Breast epithelium (tissue), 4 donors: ENCODE data around the gene SFXN2. TPM values are rescaled to one million over a fixed set of nuclear protein-coding genes. Genes with fewer than 3 reads are reported as not detected.
A peak's percentile ranks its signal among the peaks of the same experiment; 100 is the strongest.

Source experiments
- DNase-seq, 2 donors: peaks; one replicate each; pipeline ENCODE4 v3.0.0-alpha.2; 2019; ENCODE audit warnings: low spot score in 2 of 2
- H3K27ac ChIP-seq, 2 donors: fragments of 200-600 bp; sonication (generic) in 1 of 2; one replicate each; pipeline ENCODE4 v1.5.1; 2016 to 2019; ENCODE audit warnings: mild to moderate bottlenecking in 1 of 2
- H3K27me3 ChIP-seq, 2 donors: fragments of 200-600 bp; sonication (generic) in 1 of 2; one replicate each; pipeline versions ENCODE4 v1.5.1 to v1.6.0; 2017 to 2019; ENCODE audit warnings: control low read depth in 1 of 2, mild to moderate bottlenecking in 1 of 2
- H3K36me3 ChIP-seq: fragments of 200-600 bp; one replicate; pipeline ENCODE4 v1.5.1; 2019
- H3K4me1 ChIP-seq, 2 donors: fragments of 200-600 bp; sonication (generic); one replicate each; pipeline ENCODE4 v1.5.1; 2016 to 2019; ENCODE audit warnings: control low read depth in 1 of 2
- H3K4me3 ChIP-seq, 3 donors: fragments of 200-600 bp; sonication (generic); 1 replicate in 2 of 3; 2 replicates in 1 of 3; pipeline ENCODE4 v1.5.1; 2016 to 2019; ENCODE audit warnings: mild to moderate bottlenecking in 3 of 3, moderate library complexity in 2 of 3
- H3K9me3 ChIP-seq, 2 donors: fragments of 200-600 bp; sonication (generic) in 1 of 2; one replicate each; pipeline ENCODE4 v1.5.1; 2016 to 2019; ENCODE audit warnings: control low read depth in 1 of 2
- POLR2A ChIP-seq: fragments of 450-650 bp; IDR thresholded peaks from one replicate; pipeline ENCODE4 v1.6.1; 2016; ENCODE audit warnings: antibody characterized with exemption, mild to moderate bottlenecking, moderate library complexity
- POLR2AphosphoS5 ChIP-seq, 3 donors: sonication (generic); formaldehyde crosslinking; IDR thresholded peaks; one replicate each; pipeline ENCODE4 v1.6.1; 2017; ENCODE audit warnings: antibody characterized with exemption in 3 of 3
- intact Hi-C: fragments of 100-400 bp; cut with DNase I; formaldehyde crosslinking; loops from one replicate; pipeline ENCODE4 v1.15.1; 2023; ENCODE audit warnings: low total_unique reads
- total RNA-seq, 3 donors: library from RNA; depleted of rRNA; stranded (reverse); fragments of >200 nt; gene quantifications; one replicate each; pipeline ENCODE4 v1.1.0, GENCODE V29; 2016
- TF ChIP-seq, protein P1 (sequence below), 3 donors: fragments of 450-650 bp; IDR thresholded peaks; one replicate each; pipeline ENCODE4 v1.5.1; 2016 to 2017; ENCODE audit warnings: antibody characterized with exemption in 3 of 3, mild to moderate bottlenecking in 3 of 3, moderate library complexity in 3 of 3

The SFXN2 gene
- total RNA-seq, 3 donors from 2014 or later, result 3.8 to 10.4 (median 4.9) TPM

DNA sequence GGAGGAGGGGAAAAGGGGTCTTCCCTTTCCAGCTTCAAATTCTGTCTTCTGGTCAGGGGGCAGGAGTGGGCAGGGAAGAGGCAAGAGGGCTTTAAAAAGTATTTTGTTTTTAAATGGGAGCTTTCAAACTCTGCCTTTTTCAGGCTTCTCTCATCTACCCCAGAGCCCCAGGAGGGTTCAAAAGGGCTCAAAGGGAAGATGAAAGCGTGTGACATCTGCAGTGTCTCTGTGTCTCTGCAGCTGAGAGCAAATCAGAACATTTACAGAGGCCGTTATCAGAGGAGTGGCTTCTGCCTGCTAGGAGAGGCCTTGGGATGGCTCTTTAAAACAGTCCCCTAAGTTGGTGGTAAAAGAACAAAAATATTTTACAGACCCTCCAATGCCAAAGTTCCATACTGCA is 39.9 kb upstream of the SFXN2 start:
- no peak for DNase-seq
- Histone ChIP-seq H3K36me3 (no peaks in the 10 kb centered on the region), H3K27me3 (no peaks in the 10 kb centered on the region), H3K4me1 (peaks cover 13 to 26% of the 10 kb centered on the region in 2 donors), H3K4me3 (peak overlapping the region; percentile 12 to 45 (median 30)), H3K27ac (peak overlapping the region; percentile 71 to 85), H3K9me3 (no peaks in the 10 kb centered on the region)
- TF ChIP-seq POLR2AphosphoS5 (IDR thresholded peaks at IDR 0.05), result no peak
- no peak for TF ChIP-seq POLR2A
- TF ChIP-seq, protein P1, sequence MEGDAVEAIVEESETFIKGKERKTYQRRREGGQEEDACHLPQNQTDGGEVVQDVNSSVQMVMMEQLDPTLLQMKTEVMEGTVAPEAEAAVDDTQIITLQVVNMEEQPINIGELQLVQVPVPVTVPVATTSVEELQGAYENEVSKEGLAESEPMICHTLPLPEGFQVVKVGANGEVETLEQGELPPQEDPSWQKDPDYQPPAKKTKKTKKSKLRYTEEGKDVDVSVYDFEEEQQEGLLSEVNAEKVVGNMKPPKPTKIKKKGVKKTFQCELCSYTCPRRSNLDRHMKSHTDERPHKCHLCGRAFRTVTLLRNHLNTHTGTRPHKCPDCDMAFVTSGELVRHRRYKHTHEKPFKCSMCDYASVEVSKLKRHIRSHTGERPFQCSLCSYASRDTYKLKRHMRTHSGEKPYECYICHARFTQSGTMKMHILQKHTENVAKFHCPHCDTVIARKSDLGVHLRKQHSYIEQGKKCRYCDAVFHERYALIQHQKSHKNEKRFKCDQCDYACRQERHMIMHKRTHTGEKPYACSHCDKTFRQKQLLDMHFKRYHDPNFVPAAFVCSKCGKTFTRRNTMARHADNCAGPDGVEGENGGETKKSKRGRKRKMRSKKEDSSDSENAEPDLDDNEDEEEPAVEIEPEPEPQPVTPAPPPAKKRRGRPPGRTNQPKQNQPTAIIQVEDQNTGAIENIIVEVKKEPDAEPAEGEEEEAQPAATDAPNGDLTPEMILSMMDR (IDR thresholded peaks at IDR 0.05), result no peak
- intact Hi-C loops, result no loop called here

DNA sequence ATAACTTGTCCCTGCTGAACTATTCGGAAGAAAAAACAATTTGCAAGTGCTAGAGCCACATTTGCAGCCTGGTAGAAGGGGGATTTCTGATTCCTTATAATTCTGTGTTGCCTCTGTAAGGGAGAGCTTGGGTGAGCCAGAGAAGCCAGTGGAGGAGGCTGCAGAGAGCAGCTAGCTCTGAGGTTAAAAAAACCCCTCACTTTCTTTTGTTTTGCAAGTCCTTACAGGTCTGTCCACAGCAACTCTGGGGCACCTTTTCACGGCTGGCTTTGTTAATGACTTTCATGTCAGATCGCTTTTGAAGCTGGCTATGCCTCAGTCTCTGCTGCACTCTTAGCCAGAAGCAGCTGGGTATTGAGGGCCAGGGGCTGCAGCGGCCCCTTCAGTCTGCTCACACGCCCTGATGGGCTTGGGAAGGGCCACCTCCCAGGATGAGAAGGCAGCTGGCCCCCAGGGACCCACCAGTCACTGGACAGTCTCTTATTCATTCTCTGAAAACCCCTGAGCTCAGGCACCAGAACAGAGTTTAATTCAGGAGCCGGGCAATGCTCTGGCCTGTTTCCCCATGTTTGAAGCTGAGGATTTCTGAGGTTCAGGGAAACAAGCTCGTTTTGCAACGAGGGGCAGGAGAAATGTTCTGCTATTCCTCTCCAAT is 39.3 kb upstream of the SFXN2 start:
- DNase-seq, result no peak
- H3K4me3 ChIP-seq, result peak overlapping the region in 1 of 3 donors; percentile 19
- TF ChIP-seq POLR2A (no peak), POLR2AphosphoS5 (IDR thresholded peaks at IDR 0.05) (no peak)
- TF ChIP-seq, protein P1 (IDR thresholded peaks at IDR 0.05), result no peak
- H3K36me3 ChIP-seq, result no peaks in the 10 kb centered on the region
- peaks cover 13 to 26% of the 10 kb centered on the region in 2 donors for H3K4me1 ChIP-seq
- H3K9me3 ChIP-seq, result no peaks in the 10 kb centered on the region
- peak overlapping the region; percentile 68 to 85 for H3K27ac ChIP-seq
- intact Hi-C loops, result no loop called here
- H3K27me3 ChIP-seq, result no peaks in the 10 kb centered on the region

DNA sequence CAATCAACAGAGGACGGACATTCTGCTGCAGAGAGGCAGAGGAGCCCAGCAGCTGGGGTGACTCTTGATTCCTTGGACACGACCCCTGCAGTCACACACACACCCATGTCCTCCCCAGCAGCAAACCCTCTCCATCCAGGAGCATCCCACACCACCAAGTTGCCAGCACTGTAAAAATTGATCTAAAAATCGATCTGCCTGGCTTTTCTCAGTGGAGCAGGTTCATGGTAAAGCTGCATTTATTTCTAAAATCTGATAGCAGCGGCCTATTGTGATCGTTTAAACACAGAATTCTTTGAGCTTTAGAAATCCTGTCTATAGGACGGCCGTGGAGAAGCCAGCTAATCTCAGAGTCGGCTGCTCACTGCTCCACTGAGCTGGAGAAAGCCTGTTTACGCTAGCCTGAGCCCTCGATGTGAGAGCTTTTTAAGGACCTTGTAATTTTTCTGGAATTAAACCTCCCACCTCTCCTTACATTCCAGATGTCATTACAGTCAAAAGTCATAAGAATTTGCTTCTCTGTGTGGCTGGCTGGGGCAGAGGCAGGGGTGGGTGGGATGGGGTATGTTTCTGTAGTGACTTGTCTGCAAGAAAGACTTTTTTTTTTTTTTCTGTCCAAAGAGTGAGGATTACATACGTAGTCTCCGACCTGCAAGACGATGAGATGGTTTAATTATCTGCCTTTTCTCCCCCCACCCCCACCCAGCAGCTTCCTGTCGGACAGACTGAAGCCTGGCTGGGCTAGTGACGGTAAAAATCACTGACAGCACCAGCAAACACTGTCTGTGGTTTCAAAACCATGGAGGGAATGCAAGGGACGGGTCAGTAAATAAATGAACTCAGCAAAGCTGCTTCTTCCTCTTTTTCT is 38.5 kb upstream of the SFXN2 start:
- Histone ChIP-seq H3K4me3 (peak overlapping the region in 1 of 3 donors; percentile 17), H3K9me3 (no peaks in the 10 kb centered on the region), H3K4me1 (peaks cover 13 to 26% of the 10 kb centered on the region in 2 donors), H3K27me3 (no peaks in the 10 kb centered on the region), H3K27ac (peak overlapping the region; percentile 68 to 85), H3K36me3 (no peaks in the 10 kb centered on the region)
- DNase-seq, result no peak
- intact Hi-C loops, result no loop called here
- TF ChIP-seq, protein P1 (IDR thresholded peaks at IDR 0.05), result no peak
- TF ChIP-seq POLR2A (no peak), POLR2AphosphoS5 (IDR thresholded peaks at IDR 0.05) (no peak)

DNA sequence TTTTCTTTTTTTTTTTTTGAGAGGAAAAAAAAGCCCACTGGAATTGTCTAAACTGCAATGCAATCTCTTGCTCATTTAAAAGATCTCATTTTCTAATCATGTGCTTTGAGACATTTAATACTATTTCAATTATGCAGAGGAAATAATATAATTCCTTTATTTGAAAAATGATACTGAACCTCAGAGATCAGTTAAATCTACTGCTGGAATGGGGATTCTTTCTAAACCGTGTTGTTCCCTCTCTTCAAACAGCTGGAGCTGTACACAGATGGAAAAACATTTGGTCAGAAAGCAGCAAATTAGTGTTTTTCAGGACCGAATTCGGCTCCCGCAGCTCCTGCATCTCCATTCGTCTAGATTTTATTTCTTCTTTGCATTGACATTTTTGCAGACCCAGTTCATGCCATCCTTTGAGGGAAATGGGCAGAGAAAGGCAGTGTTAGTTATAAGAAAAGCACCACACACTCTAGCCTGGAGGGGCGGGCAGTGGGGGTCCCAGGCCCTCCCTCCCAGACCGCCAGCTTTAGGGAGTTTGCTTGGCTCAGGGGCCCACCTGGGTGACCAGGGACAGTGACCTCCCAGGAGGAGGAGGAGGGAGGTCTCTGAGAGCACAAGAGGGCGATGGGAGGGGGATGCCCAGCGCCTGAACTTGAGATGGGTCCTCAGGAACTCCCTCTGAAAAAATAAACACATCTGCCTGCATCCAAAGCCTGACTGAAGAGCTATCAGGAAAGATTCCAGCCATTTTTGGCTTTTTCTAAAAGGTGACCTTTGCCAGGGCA is 37.7 kb upstream of the SFXN2 start:
- Histone ChIP-seq H3K9me3 (no peaks in the 10 kb centered on the region), H3K4me1 (peaks cover 13 to 26% of the 10 kb centered on the region in 2 donors), H3K4me3 (no peak overlapping the region), H3K36me3 (no peaks in the 10 kb centered on the region), H3K27ac (peak overlapping the region; percentile 68 to 85), H3K27me3 (no peaks in the 10 kb centered on the region)
- DNase-seq, result no peak
- TF ChIP-seq, protein P1 (IDR thresholded peaks at IDR 0.05), result no peak
- TF ChIP-seq POLR2A, result no peak
- no peak for TF ChIP-seq POLR2AphosphoS5 (IDR thresholded peaks at IDR 0.05)
- intact Hi-C loops, result no loop called here
